Neural crest cell (in vitro differentiated cells): ENCODE measurements around the gene HEPHL1. TPM values are rescaled to one million over a fixed set of nuclear protein-coding genes. Genes with fewer than 3 reads are reported as not detected.

Experiments
- DNase-seq: peaks from one replicate; pipeline ENCODE4 v3.0.0; 2021; ENCODE audit warnings: low read depth, mixed read lengths, low spot score
- H3K27ac Mint-ChIP-seq: one replicate; pipeline ENCODE4 v1.8.0; 2021; ENCODE audit warnings: mild to moderate bottlenecking, mixed read lengths; ENCODE audit not compliant: unreplicated experiment
- H3K27me3 Mint-ChIP-seq: 2 replicates; pipeline ENCODE4 v1.8.0; 2021; ENCODE audit warnings: low read depth, mild to moderate bottlenecking, mixed read lengths
- H3K36me3 Mint-ChIP-seq: 2 replicates; pipeline ENCODE4 v1.8.0; 2021; ENCODE audit warnings: low read depth, mild to moderate bottlenecking, mixed read lengths
- H3K4me1 Mint-ChIP-seq: 2 replicates; pipeline ENCODE4 v1.8.0; 2021; ENCODE audit warnings: mixed read lengths
- H3K4me3 Mint-ChIP-seq: one replicate; pipeline ENCODE4 v1.8.0; 2021; ENCODE audit warnings: mild to moderate bottlenecking, mixed read lengths
- H3K9me3 Mint-ChIP-seq: 2 replicates; pipeline ENCODE4 v1.8.0; 2021; ENCODE audit warnings: mixed read lengths
- CTCF ChIP-seq: fragments of 200-600 bp; sonication (generic); conservative IDR thresholded peaks from 2 replicates; pipeline ENCODE4 v1.5.0; 2021; ENCODE audit warnings: antibody characterized with exemption, mild to moderate bottlenecking
- total RNA-seq: library from RNA; stranded (reverse); gene quantifications from 2 replicates; pipeline ENCODE4 v1.2.1, GENCODE V29; 2021

Gene HEPHL1
- total RNA-seq, 1 donor from 2014 or later, result not detected

GRCh38 chr11:93984196-93984567 is 37.0 kb upstream of the HEPHL1 start:
- Mint-ChIP-seq H3K9me3 (no peaks in the 10 kb centered on the region), H3K4me3 (no peak overlapping the region)

GRCh38 chr11:93984936-93985335 is 36.2 kb upstream of the HEPHL1 start:
- no peaks in the 10 kb centered on the region for H3K9me3 Mint-ChIP-seq
- no peak for TF ChIP-seq CTCF

More at GRCh38 chr11:93984196-93984567, 37.0 kb upstream of the HEPHL1 start:
- no peak overlapping the region for H3K27ac Mint-ChIP-seq
- no peak for TF ChIP-seq CTCF
- H3K4me1 Mint-ChIP-seq, result peaks cover 3% of the 10 kb centered on the region
- DNase-seq, result no peak
- peaks cover 5% of the 10 kb centered on the region for H3K27me3 Mint-ChIP-seq
- H3K36me3 Mint-ChIP-seq, result no peaks in the 10 kb centered on the region

GRCh38 chr11:93986716-93987115 is 34.4 kb upstream of the HEPHL1 start:
- Mint-ChIP-seq H3K9me3 (no peaks in the 10 kb centered on the region), H3K4me3 (no peak overlapping the region), H3K4me1 (peaks cover 3% of the 10 kb centered on the region), H3K36me3 (no peaks in the 10 kb centered on the region), H3K27ac (no peak overlapping the region), H3K27me3 (no peaks in the 10 kb centered on the region)
- no peak for TF ChIP-seq CTCF
- no peak for DNase-seq

More at GRCh38 chr11:93984936-93985335, 36.2 kb upstream of the HEPHL1 start:
- Mint-ChIP-seq H3K4me3 (no peak overlapping the region), H3K4me1 (peaks cover 3% of the 10 kb centered on the region), H3K36me3 (no peaks in the 10 kb centered on the region), H3K27ac (no peak overlapping the region), H3K27me3 (no peaks in the 10 kb centered on the region)
- DNase-seq, result no peak

DNA sequence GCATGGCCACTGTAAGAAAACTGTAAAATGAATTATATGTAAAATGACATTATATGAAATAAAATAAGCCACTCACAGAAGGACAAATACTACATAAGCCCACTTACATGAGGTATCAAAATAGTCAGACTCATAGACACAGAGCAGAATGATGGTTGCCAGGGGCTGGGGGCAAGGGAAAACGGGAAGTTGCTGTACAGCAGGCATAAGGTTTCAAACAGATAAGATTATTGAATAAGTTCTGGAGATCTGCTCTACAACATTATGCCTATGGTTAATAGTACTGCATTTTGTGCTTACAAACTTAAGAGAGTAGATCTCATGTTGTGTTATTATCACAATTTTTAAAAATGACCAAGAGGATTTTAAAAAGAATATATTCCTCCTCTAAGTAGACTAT is 32.7 kb upstream of the HEPHL1 start:
- no peaks in the 10 kb centered on the region for H3K36me3 Mint-ChIP-seq
- no peak overlapping the region for H3K27ac Mint-ChIP-seq
- no peak for TF ChIP-seq CTCF
- no peaks in the 10 kb centered on the region for H3K27me3 Mint-ChIP-seq
- peaks cover 2% of the 10 kb centered on the region for H3K9me3 Mint-ChIP-seq
- no peak overlapping the region for H3K4me3 Mint-ChIP-seq
- DNase-seq, result no peak
- peaks cover 3% of the 10 kb centered on the region for H3K4me1 Mint-ChIP-seq

DNA sequence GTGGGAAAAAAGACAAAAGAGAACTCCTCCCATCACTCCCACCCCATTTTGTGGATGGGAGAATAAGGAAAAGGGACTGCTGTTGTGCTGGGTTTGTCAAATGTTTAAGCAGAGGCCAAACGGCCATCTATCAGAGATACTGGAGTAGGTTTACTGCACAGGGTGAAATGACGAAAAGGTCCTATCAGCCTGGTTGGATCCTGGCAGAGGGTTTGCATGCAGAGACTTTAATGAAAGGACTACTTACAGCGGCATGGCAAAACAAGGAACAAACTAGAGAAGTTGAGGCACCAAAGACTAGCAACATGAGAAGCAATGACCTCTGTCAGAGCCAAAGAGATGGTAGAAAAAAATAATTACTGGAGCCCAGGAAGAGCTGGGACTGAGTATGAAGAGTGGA is 32.2 kb upstream of the HEPHL1 start:
- Mint-ChIP-seq H3K4me3 (no peak overlapping the region), H3K9me3 (peaks cover 2% of the 10 kb centered on the region), H3K36me3 (no peaks in the 10 kb centered on the region), H3K27me3 (no peaks in the 10 kb centered on the region), H3K27ac (no peak overlapping the region), H3K4me1 (peaks cover 3% of the 10 kb centered on the region)
- DNase-seq, result no peak
- TF ChIP-seq CTCF, result no peak

DNA sequence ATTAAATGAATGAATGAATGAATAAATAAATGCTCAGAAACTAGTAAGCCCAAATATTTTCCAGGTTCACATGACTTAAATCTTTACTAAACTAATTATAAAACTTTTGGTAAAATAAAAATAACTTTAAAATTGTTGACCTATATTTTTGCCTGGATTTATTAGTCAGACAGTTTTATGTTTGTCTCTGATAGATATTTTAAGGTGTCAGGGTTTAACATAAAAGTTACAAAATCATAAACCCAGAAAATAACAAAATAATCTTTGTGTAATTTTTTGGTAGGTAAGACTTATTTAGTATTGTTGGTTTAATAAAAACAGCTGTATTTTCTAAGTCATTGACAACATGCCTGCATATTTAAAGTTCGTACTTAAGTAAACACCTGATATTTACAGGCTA is 27.4 kb upstream of the HEPHL1 start:
- no peak for TF ChIP-seq CTCF
- H3K4me3 Mint-ChIP-seq, result no peak overlapping the region
- H3K36me3 Mint-ChIP-seq, result peaks cover 3% of the 10 kb centered on the region
- no peaks in the 10 kb centered on the region for H3K4me1 Mint-ChIP-seq
- peaks cover 11% of the 10 kb centered on the region for H3K9me3 Mint-ChIP-seq
- no peak for DNase-seq
- no peaks in the 10 kb centered on the region for H3K27me3 Mint-ChIP-seq
- no peak overlapping the region for H3K27ac Mint-ChIP-seq
